HepG2 (cell line): Measurements from ENCODE around the gene ZKSCAN8. TPM values are rescaled to one million over a fixed set of nuclear protein-coding genes. Genes with fewer than 3 reads are reported as not detected.
A peak's percentile ranks its signal among the peaks of the same experiment; 100 is the strongest.

Source experiments
- ASH2L ChIP-seq: fragments of 300-600, 200-600 bp; sonication (generic); IDR thresholded peaks from 2 replicates; pipeline ENCODE4 v1.7.0; 2017; ENCODE audit warnings: low read depth, mild to moderate bottlenecking, moderate library complexity, mixed read lengths, low read length; ENCODE audit not compliant: insufficient read length
- ATF2 ChIP-seq: sonication (generic); formaldehyde crosslinking; IDR thresholded peaks from 2 replicates; pipeline ENCODE4 v1.4.0; 2020; ENCODE audit warnings: missing genetic modification reagents
- DMTF1 ChIP-seq: sonication (generic); formaldehyde crosslinking; IDR thresholded peaks from 2 replicates; pipeline ENCODE4 v1.4.0; 2020; ENCODE audit warnings: mild to moderate bottlenecking, missing genetic modification reagents
- MEIS2 ChIP-seq: sonication (generic); formaldehyde crosslinking; IDR thresholded peaks from 2 replicates; pipeline ENCODE4 v1.9.0; 2021; ENCODE audit warnings: mild to moderate bottlenecking, missing genetic modification reagents
- MIER2 ChIP-seq: IDR thresholded peaks from 2 replicates; pipeline ENCODE4 v1.6.1; 2016; ENCODE audit warnings: missing biosample characterization, missing genetic modification reagents
- MYNN ChIP-seq: sonication (generic); formaldehyde crosslinking; IDR thresholded peaks from 2 replicates; pipeline ENCODE4 v1.4.0; 2020; ENCODE audit warnings: mild to moderate bottlenecking, low read depth, missing genetic modification reagents
- SKIL ChIP-seq: sonication (generic); formaldehyde crosslinking; IDR thresholded peaks from 2 replicates; pipeline ENCODE4 v1.8.0; 2022; ENCODE audit warnings: missing genetic modification reagents, mild to moderate bottlenecking, moderate library complexity, borderline replicate concordance
- TAF15 ChIP-seq: fragments of 200-400 bp; formaldehyde crosslinking; IDR thresholded peaks from one replicate; pipeline ENCODE4 v1.6.1; 2018; ENCODE audit warnings: mild to moderate bottlenecking, low read depth, low read length; ENCODE audit not compliant: poor library complexity, severe bottlenecking
- TGIF2 ChIP-seq: IDR thresholded peaks from 2 replicates; pipeline ENCODE4 v1.6.1; 2016; ENCODE audit warnings: control low read depth, missing compliant biosample characterization
- TIGD3 ChIP-seq: sonication (generic); formaldehyde crosslinking; IDR thresholded peaks from 2 replicates; pipeline ENCODE4 v1.5.1; 2020; ENCODE audit warnings: mild to moderate bottlenecking, missing genetic modification reagents, borderline replicate concordance
- U2AF1 ChIP-seq: fragments of 200-400 bp; formaldehyde crosslinking; optimal IDR thresholded peaks from 2 replicates; pipeline ENCODE3; 2017; ENCODE audit warnings: mild to moderate bottlenecking, low read depth, low read length
- U2AF2 ChIP-seq: fragments of 200-400 bp; formaldehyde crosslinking; IDR thresholded peaks from 2 replicates; pipeline ENCODE4 v1.6.1; 2017; ENCODE audit warnings: low read depth, mild to moderate bottlenecking, low read length
- ZBTB10 ChIP-seq: sonication (generic); formaldehyde crosslinking; IDR thresholded peaks from 2 replicates; pipeline ENCODE4 v1.4.0; 2020; ENCODE audit warnings: missing genetic modification reagents, borderline replicate concordance
- ZNF160 ChIP-seq: sonication (generic); formaldehyde crosslinking; IDR thresholded peaks from 2 replicates; pipeline ENCODE4 v1.8.0; 2022; ENCODE audit warnings: mild to moderate bottlenecking, inconsistent platforms, missing genetic modification reagents
- ZNF230 ChIP-seq: sonication (generic); formaldehyde crosslinking; IDR thresholded peaks from 2 replicates; pipeline ENCODE4 v1.4.0; 2020; ENCODE audit warnings: mild to moderate bottlenecking, missing genetic modification reagents
- ZNF282 ChIP-seq: fragments of 450-650 bp; IDR thresholded peaks from 2 replicates; pipeline ENCODE4 v1.6.1; 2018; ENCODE audit not compliant: partially characterized antibody
- ZNF557 ChIP-seq: sonication (generic); formaldehyde crosslinking; IDR thresholded peaks from 2 replicates; pipeline ENCODE4 v1.4.0; 2020; ENCODE audit warnings: missing genetic modification reagents
- ZNF644 ChIP-seq: IDR thresholded peaks from 2 replicates; pipeline ENCODE4 v1.6.1; 2016; ENCODE audit warnings: low read depth
- polyA plus RNA-seq, 8 experiments: library from polyadenylated mRNA; depleted of rRNA in 3 of 8; stranded (reverse) in 7 of 8; unstranded in 1 of 8; fragments of >200 nt; fragmentation: Illumina TruSeq in 4 of 8; extraction: Trizol in 4 of 8; gene quantifications; 2 replicates each; pipeline versions ENCODE4 v1.2.1 to v1.2.3, GENCODE V29; 2011 to 2016; ENCODE audit warnings: low read depth in 4 of 8, missing spikeins in 1 of 8, mixed read lengths in 1 of 8; ENCODE audit not compliant: insufficient read depth in 1 of 8
- total RNA-seq, 5 experiments: library from RNA; depleted of rRNA; stranded (reverse); fragments of >200 nt; fragmentation: Illumina TruSeq; extraction: Trizol; gene quantifications; 2 replicates each; pipeline ENCODE4 v1.2.3, GENCODE V29; 2016; ENCODE audit warnings: low read depth in 1 of 5

ZKSCAN8 gene
- total and polyA plus RNA-seq, 2 of the 13 experiments (the other 11 are each of a cell fraction or from before 2014, with no cell fraction given): 12.4 to 20.9 TPM

GRCh38 chr6:28136585-28137504, 4.8 kb upstream of the ZKSCAN8 start (continued):
- TF ChIP-seq SKIL (no peak), U2AF1 (peak; percentile 90), ZNF557 (CRISPR knock-in tag) (peak; percentile 79; the same call in 1 of the 2 replicates), ATF2 (CRISPR knock-in tag) (peak; percentile 91), ZNF230 (CRISPR knock-in tag) (no peak), ZNF644 (CRISPR knock-in tag) (0 out of 2 replicates have a peak, but pooled peaks have one; percentile 29), U2AF2 (0 out of 2 replicates have a peak, but pooled peaks have one; percentile 28), ZNF160 (CRISPR knock-in tag) (peak; percentile 67), ZBTB10 (peak; percentile 98), ZNF282 (no peak), DMTF1 (CRISPR knock-in tag) (no peak), TGIF2 (CRISPR knock-in tag) (peak; percentile 66; the same call in 1 of the 2 replicates), TAF15 (peak; percentile 50), MIER2 (CRISPR knock-in tag) (peak; percentile 79), TIGD3 (no peak), MYNN (CRISPR knock-in tag) (0 out of 2 replicates have a peak, but pooled peaks have one; percentile 63), ASH2L (peak; percentile 100), MEIS2 (CRISPR knock-in tag) (no peak; the same call in 1 of the 2 replicates)
